HG03521 (cell line): ENCODE results near the gene PLEKHH1.

Experiments
- ATAC-seq: cut with Tn5 transposase; IDR thresholded peaks from one replicate; pipeline ENCODE4 v1.9.1; 2021; ENCODE audit warnings: mild to moderate bottlenecking, moderate library complexity; ENCODE audit not compliant: unreplicated experiment

Gene PLEKHH1

GRCh38 chr14:67510121-67510520 lies 23.0 kb upstream of the PLEKHH1 start:
- no peak for ATAC-seq

- ATAC-seq: no peak
These were observed 22.3 kb upstream of the PLEKHH1 start for GRCh38 chr14:67510836-67511235.

GRCh38 chr14:67512463-67513310 lies 20.4 kb upstream of the PLEKHH1 start:
- ATAC-seq: no peak

GRCh38 chr14:67513631-67514108 lies 19.4 kb upstream of the PLEKHH1 start:
- ATAC-seq: no peak

- ATAC-seq: no peak
These were observed 18.9 kb upstream of the PLEKHH1 start for GRCh38 chr14:67514203-67514607.

- peak; percentile 22 for ATAC-seq
These were observed 18.3 kb upstream of the PLEKHH1 start for GRCh38 chr14:67514650-67515385.

- peak; percentile 52 for ATAC-seq
These were observed 17.6 kb upstream of the PLEKHH1 start for GRCh38 chr14:67515386-67516079.

- no peak for ATAC-seq
These were observed 16.4 kb upstream of the PLEKHH1 start for GRCh38 chr14:67516676-67517075.

GRCh38 chr14:67517083-67517482 lies 16.0 kb upstream of the PLEKHH1 start:
- ATAC-seq: no peak

- ATAC-seq: no peak
These were observed 13.7 kb upstream of the PLEKHH1 start for GRCh38 chr14:67519406-67519805.

- no peak for ATAC-seq
These were observed 12.6 kb upstream of the PLEKHH1 start for GRCh38 chr14:67520482-67520881.

- no peak for ATAC-seq
These were observed 10.8 kb upstream of the PLEKHH1 start for GRCh38 chr14:67522270-67522669.

- ATAC-seq: no peak
These were observed 9.1 kb upstream of the PLEKHH1 start for GRCh38 chr14:67523764-67524633.

- no peak for ATAC-seq
These were observed 8.5 kb upstream of the PLEKHH1 start for GRCh38 chr14:67524634-67524963.

GRCh38 chr14:67525389-67525788 lies 7.7 kb upstream of the PLEKHH1 start:
- no peak for ATAC-seq

GRCh38 chr14:67526181-67526580 lies 6.9 kb upstream of the PLEKHH1 start:
- ATAC-seq: no peak

- ATAC-seq: no peak
These were observed 6.2 kb upstream of the PLEKHH1 start for GRCh38 chr14:67526676-67527459.

- ATAC-seq: no peak
These were observed 5.3 kb upstream of the PLEKHH1 start for GRCh38 chr14:67527756-67528155.

GRCh38 chr14:67528276-67528675 lies 4.8 kb upstream of the PLEKHH1 start:
- ATAC-seq: no peak
